Activated T-cell treated with anti-CD3 and anti-CD28 coated beads for 4 hours (primary cell): ENCODE data around the gene NBAS.

Experiments
- DNase-seq: peaks from one replicate; pipeline ENCODE4 v3.0.0-alpha.2; 2020

The NBAS gene

GRCh38 chr2:15560988-15561573, at the start of gene NBAS:
NBAS (minus strand) TSS chr2:15561334; CDS start chr2:15561304, 30 bp downstream.
- peak; percentile 75 for DNase-seq

GRCh38 chr2:15610430-15610952, 49.4 kb upstream of the NBAS start:
- no peak for DNase-seq

GRCh38 chr2:15609341-15610042, 48.4 kb upstream of the NBAS start:
- DNase-seq, result no peak

DNA sequence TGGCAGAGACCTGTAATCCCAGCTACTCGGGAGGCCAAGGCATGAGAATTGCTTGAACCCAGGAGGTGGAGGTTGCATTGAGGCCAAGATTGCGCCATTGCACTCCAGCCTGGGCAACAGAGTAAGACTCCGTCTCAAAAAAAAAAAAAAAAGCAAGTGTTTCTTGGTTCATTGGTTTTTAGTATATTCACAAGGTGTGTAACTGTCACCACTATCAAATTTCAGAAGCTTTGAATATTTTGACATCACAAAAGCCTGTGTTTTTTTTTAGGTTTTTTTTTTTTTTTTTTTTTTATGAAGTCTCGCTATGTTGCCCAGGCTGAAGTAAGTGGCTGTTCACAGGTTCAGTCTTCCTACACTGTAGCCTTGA, 47.2 kb upstream of the NBAS start:
- no peak for DNase-seq

- DNase-seq, result no peak
Observed at GRCh38 chr2:15607709-15608391, 46.7 kb upstream of the NBAS start.

- DNase-seq, result no peak
Observed at GRCh38 chr2:15606481-15607441, 45.6 kb upstream of the NBAS start.

DNA sequence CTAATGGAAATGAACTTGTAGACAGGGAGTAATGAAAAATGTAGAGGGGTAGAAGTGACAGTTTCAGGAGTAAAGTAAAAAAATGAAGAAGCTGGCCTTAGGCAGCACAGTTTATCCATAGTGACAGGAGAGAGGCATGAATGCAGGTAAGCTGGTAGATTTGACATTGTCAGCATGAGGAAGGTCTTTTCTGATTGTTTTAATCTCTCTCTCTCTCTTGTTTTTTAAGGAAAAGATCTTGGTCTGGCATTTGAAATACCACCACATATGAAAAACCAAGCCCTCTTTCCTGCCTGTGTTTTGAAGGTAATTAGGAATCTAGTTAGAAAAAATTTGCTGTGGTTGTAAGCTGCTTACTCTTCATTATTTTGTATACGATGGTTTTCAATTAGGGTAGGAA, 44.6 kb upstream of the NBAS start:
- no peak for DNase-seq

DNA sequence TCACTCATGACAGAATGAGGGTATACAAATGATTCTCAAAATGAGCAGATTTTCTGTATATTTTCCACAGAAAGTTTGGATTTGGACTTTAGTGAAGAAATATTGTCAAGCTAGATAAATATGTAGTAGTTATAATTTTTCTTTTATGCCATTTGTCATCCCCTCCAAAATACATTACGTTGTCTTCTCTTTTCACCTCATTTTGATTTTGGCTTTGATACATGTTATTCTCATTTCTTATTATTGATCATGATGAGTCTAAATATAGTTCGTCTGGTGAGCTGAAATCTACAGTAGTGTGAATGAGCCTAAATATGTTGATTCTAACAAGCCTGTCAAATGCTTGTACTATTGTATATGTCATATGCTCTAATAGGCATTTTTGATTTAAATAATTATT, 42.8 kb upstream of the NBAS start:
- no peak for DNase-seq

DNA sequence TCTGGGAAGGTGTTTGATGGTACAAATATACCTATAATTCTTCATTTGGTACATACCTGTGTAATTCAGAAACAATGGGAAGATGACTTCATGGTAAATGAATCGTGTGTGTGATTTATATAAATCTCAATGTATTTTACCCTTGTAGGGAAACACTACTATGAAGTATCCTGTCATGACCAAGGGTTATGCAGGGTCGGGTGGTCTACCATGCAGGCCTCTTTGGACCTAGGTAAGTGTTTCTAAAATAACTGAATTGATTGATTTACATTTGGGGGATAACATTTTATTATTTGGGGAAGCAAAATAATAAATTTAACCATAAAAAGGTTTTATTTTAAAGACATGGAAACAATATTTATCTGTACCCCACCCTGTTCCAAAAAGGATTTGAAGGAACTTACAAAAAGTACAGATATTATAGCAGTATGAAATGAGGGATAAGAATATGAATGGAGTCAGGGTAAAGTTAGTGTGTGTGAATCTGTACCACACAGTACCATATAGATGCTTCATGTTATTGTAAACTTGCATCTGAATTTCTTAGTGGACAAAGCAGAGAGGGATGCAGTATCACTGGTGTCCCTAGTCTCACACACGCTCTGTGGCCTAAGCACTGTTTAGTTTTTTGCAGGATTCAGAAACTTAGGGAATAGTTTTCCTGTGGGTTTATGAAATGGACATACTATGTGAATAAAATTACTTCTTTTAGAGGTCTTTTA, 42.1 kb upstream of the NBAS start:
- no peak for DNase-seq

- DNase-seq, result no peak
Observed at GRCh38 chr2:15602393-15602792, 41.3 kb upstream of the NBAS start.

DNA sequence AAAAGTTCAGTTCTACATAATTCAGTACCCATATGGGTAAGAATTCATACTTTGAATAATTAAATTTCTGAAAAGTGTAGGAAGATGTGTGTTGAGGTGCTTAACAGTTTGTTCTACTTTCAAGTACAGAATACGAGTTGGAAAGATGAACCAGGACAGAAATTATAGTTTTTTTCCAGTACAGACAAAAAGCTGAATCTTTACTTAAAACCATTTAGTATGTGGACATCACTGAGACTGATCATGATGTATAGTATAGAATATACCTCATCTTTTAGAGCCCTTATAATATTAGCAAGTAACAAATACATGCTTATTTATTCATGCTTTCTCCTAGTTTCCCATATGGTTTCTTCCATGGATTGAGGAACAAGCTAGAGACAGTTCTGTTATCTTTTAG, 40.5 kb upstream of the NBAS start:
- DNase-seq, result no peak

GRCh38 chr2:15599994-15600393, 38.9 kb upstream of the NBAS start:
- no peak for DNase-seq

DNA sequence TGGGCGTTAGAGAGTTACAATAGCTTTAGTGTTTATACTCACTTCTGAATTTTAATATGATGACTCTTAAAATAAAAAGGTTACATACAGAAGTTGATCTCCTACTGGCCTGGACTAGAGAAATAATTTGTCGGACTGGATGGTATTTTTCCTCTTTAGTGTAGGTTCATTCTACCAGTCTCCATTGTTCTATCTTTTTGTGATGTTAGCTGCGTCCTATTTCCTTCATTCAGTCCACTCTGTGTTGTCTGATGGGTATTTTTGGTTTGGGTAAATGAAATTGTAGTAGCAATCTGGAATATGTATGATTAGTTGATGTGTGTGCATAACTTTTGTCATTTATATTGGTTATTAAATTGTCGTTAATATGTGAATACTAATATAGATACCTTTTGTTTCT, 35.8 kb upstream of the NBAS start:
- no peak for DNase-seq

DNA sequence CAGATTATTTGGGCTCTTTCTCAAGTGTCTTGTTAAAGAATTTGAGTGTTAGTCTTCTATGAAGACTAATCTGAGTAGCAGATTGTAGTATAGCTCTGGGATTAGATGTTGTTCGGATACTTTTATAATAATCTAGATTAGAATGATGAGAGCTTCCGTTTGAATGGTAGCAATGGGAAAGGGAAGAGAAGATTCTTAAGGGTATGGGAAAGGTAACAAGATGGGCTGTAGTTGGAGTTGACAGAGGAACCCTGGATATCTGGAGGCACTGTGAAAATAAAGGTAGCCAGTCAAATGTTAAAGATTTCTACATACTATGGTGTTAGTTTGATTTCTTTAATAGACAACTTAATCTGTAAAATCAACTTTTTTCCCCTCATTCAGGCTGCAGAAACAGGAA, 35.2 kb upstream of the NBAS start:
- DNase-seq, result no peak

GRCh38 chr2:15595936-15596335, 34.8 kb upstream of the NBAS start:
- DNase-seq, result no peak

DNA sequence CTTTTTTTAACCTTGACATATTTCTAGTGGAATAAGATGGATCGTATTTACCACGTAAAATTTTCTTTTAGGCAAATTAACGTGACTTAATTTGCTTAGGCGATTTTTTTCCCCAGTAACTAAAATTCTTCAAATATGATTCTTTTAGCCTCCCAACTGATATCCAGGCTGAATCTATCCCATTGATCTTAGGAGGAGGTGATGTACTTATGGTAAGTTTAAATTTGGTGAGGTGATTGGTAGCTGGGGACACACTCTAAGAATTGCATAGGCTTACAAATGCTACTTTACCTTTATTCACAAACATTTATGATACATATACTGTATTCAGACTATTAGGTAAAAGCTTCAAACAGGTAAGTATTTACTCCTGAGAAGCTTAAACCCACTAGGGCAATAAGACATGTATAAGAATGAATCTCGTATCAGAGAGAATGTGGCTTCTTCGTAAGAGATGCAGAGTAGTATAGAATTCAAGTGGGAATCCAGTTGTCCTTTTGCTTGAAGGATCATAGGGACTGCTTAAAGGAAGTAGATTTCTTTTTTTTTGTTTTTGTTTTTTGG, 34.3 kb upstream of the NBAS start:
- DNase-seq, result no peak

DNA sequence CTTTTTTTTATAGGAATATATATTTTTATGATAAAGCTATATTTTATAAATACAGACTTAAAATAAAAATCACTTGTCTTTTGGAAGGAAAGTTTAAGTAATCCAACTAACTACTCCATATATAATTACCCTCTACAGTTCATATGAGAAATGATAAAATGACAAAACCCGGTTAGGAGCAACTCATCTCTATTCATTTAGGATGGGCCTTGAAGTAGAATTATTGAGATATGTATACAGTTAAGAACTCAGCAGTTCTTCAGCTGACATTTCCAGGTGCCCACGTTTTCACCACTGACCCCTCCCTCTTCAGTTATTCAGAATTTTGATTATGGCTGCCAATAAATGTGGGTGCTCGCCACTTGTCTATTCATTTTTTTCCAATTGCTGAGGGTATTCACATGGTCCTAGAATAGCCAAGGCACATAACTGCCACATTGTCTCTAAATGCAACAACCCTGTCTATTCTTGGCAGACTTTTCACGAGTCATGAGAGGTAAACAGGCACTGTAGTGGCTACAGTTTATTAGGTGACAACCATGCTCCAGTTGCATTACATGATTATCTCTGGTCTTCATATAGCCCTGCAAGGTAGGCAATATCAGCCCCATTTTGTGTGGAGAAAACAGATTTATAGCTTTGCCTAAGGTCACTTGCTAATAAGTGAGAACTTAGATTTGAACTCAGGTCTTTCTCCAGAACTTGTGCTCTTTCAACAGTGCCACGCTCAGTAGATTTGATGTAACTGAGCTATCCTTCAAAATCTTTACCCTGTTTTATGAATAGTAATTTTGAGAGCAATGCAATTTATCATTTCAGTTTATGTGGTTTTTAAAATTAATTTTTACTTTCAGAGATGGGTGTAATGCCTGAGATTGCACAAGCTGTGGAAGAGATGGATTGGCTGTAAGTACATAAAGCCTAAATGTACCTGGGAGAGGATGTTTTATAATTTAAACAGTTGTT, 33.4 kb upstream of the NBAS start:
- DNase-seq, result no peak

DNA sequence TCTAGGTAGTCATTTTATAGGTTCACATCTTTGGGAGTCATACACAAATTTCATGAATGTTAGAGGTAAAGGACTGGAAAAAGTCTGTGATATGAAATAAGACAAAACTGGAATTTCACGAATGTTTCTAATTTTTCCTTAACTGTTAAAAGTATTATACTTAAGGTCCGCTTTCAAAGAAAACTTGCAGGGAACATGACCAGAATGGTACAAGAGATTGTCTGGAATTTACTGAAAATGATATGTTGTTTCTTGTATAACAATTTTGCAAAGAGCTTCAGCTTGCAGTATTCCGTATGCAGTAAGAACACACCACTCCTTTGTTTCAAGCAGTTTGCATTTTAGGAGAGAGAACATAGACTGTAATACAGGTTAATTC, 32.2 kb upstream of the NBAS start:
- DNase-seq, result no peak

DNA sequence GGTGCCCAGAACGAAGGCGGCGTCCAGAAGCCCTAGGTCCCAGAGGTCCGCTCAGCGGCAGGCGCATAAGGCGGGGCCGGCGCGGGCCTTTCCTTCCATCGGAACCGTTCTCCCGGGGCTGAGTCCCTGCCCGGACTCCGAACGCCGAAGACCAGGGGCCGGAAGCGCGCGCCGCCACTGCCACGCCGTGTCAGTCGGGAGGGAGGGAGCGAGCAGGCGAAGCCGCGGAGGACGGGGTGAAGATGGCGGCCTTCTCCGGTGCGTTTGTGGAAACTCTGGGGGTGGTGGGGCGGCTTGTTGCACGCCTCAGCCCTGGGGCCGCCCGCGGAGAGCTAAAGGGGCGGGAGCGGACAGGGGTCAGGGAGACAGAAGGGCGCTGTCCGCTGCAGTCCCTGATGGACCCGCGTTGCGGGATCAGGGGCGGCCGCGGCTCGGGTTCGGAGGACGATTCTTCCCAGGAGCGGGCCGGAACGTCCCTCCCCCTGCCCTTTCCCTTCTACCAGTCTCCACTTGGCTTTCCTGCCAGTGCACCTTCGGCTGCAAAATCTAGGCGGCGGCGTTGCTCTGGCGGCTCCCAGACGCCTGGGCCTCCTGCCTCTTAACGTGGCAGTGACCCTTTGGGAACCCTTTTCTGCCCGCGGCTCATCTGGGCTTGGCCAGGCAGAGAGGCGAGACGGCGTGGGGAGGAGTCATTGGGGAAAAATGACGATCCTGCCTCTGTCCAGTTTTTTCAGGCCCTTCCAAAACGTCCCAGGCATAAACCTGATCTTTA, 30.7 kb upstream of the NBAS start, which contains the start of gene DDX1:
DDX1 (plus strand) TSS at position 177 of the 772 bp plus-strand sequence; CDS start at position 243, 66 bp downstream.
- DNase-seq, result peak; percentile 84

DNA sequence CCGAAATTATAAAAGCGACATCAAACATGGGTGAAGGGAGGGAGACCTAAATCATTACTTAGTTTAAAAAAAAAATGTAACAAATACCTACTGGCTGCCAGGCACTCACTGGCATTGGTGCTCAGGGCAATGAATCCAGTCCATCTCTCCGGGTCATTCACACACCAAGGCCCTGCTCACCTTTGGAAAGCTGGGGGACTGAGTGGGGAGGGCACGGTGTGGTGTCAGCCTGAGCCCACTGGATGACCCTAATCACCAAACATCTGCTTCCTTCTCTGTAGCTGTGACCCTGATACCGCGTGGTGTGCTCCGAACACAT, 30.2 kb upstream of the NBAS start:
- DNase-seq, result no peak
